ENCODE measurements around the gene CAPN2.
A peak's percentile ranks its signal among the peaks of the same experiment; 100 is the strongest.
"Not testable (repeated sequence)": the region's sequence is repeated elsewhere in the genome, so short reads cannot be mapped to it uniquely, and the experiment has no call there.

The CAPN2 gene

GRCh38 chr1:223796210-223796609 lies 83.9 kb downstream of the CAPN2 start:
- no peak overlapping the region for H3K4me3 ChIP-seq (ENCODE audit: low read depth, low read length)
- in situ Hi-C loops (cut with HindIII; ENCODE audit: low sequenced_read_pairs), result no loop called here
- no peak for TF ChIP-seq CTCF (IDR thresholded peaks at IDR 0.05; ENCODE audit: low read depth, low read length, missing control alignments)
- no peak for DNase-seq (ENCODE audit: low read depth)

GRCh38 chr1:223802032-223802431 lies 89.7 kb downstream of the CAPN2 start:
- TF ChIP-seq CTCF (IDR thresholded peaks at IDR 0.05; ENCODE audit: low read depth, low read length, missing control alignments), result no peak
- in situ Hi-C loops (cut with HindIII; ENCODE audit: low sequenced_read_pairs), result no loop called here

GRCh38 chr1:223802602-223803001 lies 90.3 kb downstream of the CAPN2 start:
- no peak for TF ChIP-seq CTCF (IDR thresholded peaks at IDR 0.05; ENCODE audit: low read depth, low read length, missing control alignments)
- no peak for DNase-seq (ENCODE audit: low read depth)
- H3K4me3 ChIP-seq (ENCODE audit: low read depth, low read length), result no peak overlapping the region
- in situ Hi-C loops (cut with HindIII; ENCODE audit: low sequenced_read_pairs), result no loop called here

More at GRCh38 chr1:223802032-223802431, 89.7 kb downstream of the CAPN2 start:
- no peak for DNase-seq (ENCODE audit: low read depth)
- H3K4me3 ChIP-seq (ENCODE audit: low read depth, low read length), result no peak overlapping the region

- no peak for TF ChIP-seq CTCF (IDR thresholded peaks at IDR 0.05; ENCODE audit: low read depth, low read length, missing control alignments)
- in situ Hi-C loops (cut with HindIII; ENCODE audit: low sequenced_read_pairs), result no loop called here
- DNase-seq (ENCODE audit: low read depth), result no peak
- no peak overlapping the region for H3K4me3 ChIP-seq (ENCODE audit: low read depth, low read length)
These were observed 90.9 kb downstream of the CAPN2 start for GRCh38 chr1:223803211-223803610.

- DNase-seq (ENCODE audit: low read depth); in situ Hi-C loops (cut with HindIII; ENCODE audit: low sequenced_read_pairs); H3K4me3 ChIP-seq (ENCODE audit: low read depth, low read length): not testable (repeated sequence)
These were observed 97.6 kb downstream of the CAPN2 start for GRCh38 chr1:223809905-223810304.

GRCh38 chr1:223810586-223810985 lies 98.2 kb downstream of the CAPN2 start:
- TF ChIP-seq CTCF (IDR thresholded peaks at IDR 0.05; ENCODE audit: low read depth, low read length, missing control alignments), result no peak
- DNase-seq (ENCODE audit: low read depth), result no peak
- no peak overlapping the region for H3K4me3 ChIP-seq (ENCODE audit: low read depth, low read length)
- in situ Hi-C loops (cut with HindIII; ENCODE audit: low sequenced_read_pairs), result no loop called here

GRCh38 chr1:223811634-223812101 lies 99.3 kb downstream of the CAPN2 start:
- DNase-seq (ENCODE audit: low read depth), result no peak
- peak; percentile 34 for TF ChIP-seq CTCF (IDR thresholded peaks at IDR 0.05; ENCODE audit: low read depth, low read length, missing control alignments)
- in situ Hi-C loops (cut with HindIII; ENCODE audit: low sequenced_read_pairs), result no loop called here
- H3K4me3 ChIP-seq (ENCODE audit: low read depth, low read length), result no peak overlapping the region
